Measurements from ENCODE around the gene ATP2C2. TPM values are rescaled to one million over a fixed set of nuclear protein-coding genes. Genes with fewer than 3 reads are reported as not detected.

Gene ATP2C2
- total RNA-seq, 1 experiment from 2014 or later = not detected

DNA sequence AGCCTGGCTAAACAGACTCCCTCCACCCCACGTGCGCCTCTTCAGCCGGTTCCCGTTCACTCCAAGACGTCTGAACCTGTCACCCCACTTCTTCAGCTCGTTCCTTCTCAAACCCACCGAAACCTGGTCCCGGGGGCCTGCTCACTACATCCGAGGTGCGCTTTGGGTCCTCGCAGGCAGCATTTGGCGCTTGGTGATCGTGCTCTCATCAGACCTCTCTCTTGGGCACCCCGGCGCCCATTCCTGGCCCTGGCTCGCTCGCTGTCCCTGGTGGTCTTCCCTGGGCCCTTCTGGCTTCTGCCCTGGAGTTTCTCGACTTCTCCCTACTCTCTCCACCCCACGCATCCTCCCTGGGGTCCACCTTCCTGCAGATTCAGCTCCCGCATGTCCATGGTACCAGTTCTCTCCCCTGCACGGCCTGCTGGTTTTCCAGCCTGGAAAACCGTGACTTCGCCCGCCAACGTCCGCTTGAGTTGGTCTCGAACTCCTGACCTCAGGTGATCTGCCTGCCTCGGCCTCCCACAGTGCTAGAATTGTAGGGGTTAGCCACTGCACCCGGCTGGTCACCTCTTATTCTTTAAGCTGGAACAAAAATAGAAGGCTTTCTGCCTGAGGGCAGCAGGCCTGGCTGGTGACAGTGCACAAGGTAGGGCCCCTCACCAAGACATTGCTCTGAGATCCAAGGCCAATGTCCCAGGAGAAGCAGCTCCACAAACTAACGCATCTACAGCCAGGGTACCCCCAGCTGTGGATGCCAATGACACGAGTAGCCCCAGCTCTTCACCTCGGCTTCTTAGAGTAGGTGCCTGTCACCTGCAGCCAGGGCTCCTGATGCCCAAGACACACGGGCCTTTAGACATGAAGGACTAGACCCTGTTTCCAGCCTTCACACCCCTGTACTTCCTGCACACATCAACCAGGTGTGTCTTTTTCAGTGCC is 137.2 kb downstream of the ATP2C2 start:
- Mint-ChIP-seq H3K9me3 (ENCODE audit: unreplicated experiment) (no peaks in the 10 kb centered on the region), H3K27ac (ENCODE audit: low read depth, unreplicated experiment) (peak overlapping the region; percentile 88), H3K36me3 (ENCODE audit: insufficient read depth, unreplicated experiment) (peaks cover 6% of the 10 kb centered on the region), H3K27me3 (ENCODE audit: insufficient read depth, unreplicated experiment) (no peaks in the 10 kb centered on the region), H3K4me3 (ENCODE audit: unreplicated experiment) (peak overlapping the region; percentile 84), H3K4me1 (ENCODE audit: insufficient read depth, unreplicated experiment) (peaks cover 48% of the 10 kb centered on the region)
- intact Hi-C loops (cut with micrococcal nuclease) = loop anchor here (1.0 to 10.0 kb wide), 2 partner anchors 228 to 681 kb away; no protein-coding TSS in a partner anchor
- no TSS peak for BruUV-seq (replicated peaks)
- CTCF ChIA-PET = interaction anchor here (0.6 to 4.3 kb wide), 39 partner anchors 9 to 926 kb away, joined by 3 to 28 read pairs (median 4); partner anchors contain the start of gene ADAD2
- no peak for TF ChIP-seq CTCF (IDR thresholded peaks at IDR 0.05; ENCODE audit: unreplicated experiment)
- DNase-seq (ENCODE audit: unreplicated experiment) = peak; percentile 18
- POLR2A ChIA-PET = interaction anchor here (0.6 to 2.4 kb wide), 11 partner anchors 12 to 389 kb away, joined by 3 to 11 read pairs (median 3); partner anchors contain the start of genes COTL1 and MBTPS1

DNA sequence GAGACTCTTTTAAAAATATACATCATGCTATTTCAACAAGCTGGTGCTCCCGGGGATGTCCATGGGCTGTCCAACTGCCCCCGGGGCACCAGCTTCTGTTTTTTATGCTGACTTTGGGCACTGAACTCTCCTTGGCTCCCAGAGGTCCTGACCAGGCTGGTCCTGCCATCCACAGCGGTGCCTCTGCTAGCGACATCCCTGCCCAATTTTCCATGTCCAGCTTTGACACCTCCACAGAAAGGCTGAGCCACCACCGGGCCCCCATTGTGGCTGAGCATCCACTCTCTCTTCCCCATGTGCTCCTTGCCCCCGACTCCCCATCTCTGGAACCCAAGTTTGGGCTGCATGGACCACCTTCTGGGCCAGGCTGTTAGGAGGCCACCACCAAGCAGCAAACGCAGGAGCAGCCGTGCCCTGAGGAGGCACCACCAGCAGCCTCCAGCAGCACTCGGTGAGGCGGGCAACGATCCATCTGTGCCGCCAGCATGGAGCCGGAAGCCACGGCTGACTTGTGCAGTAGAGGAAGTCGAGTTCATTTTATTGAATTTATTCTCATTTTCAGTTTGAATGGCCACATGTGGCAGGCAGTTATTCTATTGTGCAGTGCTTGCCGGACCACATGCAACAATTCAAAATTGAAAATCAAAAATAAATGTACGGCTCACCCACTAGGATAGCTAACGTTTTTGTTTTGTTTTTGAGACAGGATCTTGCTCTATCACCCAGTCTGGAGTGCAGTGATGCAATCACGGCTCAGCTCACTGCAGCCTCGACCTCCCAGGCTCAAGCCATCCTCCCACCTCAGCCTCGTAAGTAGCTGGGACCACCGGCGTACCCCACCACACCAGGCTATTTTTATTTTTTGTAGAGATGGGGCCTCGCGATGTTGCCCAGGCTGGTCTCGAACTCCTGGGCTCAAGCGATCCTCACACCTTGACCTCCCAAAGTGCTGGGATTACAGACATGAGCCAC is 139.0 kb downstream of the ATP2C2 start:
- intact Hi-C loops (cut with micrococcal nuclease) = loop anchor here (10.0 kb wide), 1 partner anchor 682 kb away; no protein-coding TSS in a partner anchor
- CTCF ChIA-PET = interaction anchor here (0.5 to 4.3 kb wide), 28 partner anchors 10 to 394 kb away, joined by 3 to 28 read pairs (median 4); no protein-coding TSS in a partner anchor
- Mint-ChIP-seq H3K4me3 (ENCODE audit: unreplicated experiment) (no peak overlapping the region), H3K36me3 (ENCODE audit: insufficient read depth, unreplicated experiment) (no peaks in the 10 kb centered on the region), H3K27ac (ENCODE audit: low read depth, unreplicated experiment) (no peak overlapping the region), H3K4me1 (ENCODE audit: insufficient read depth, unreplicated experiment) (peaks cover 30% of the 10 kb centered on the region), H3K9me3 (ENCODE audit: unreplicated experiment) (no peaks in the 10 kb centered on the region), H3K27me3 (ENCODE audit: insufficient read depth, unreplicated experiment) (no peaks in the 10 kb centered on the region)
- no TSS peak for BruUV-seq (replicated peaks)
- TF ChIP-seq CTCF (IDR thresholded peaks at IDR 0.05; ENCODE audit: unreplicated experiment) = no peak
- DNase-seq (ENCODE audit: unreplicated experiment) = no peak
- POLR2A ChIA-PET = interaction anchor here (0.9 to 1.8 kb wide), 2 partner anchors 110 to 194 kb away, joined by 3 to 9 read pairs; partner anchors contain the start of gene COTL1

DNA sequence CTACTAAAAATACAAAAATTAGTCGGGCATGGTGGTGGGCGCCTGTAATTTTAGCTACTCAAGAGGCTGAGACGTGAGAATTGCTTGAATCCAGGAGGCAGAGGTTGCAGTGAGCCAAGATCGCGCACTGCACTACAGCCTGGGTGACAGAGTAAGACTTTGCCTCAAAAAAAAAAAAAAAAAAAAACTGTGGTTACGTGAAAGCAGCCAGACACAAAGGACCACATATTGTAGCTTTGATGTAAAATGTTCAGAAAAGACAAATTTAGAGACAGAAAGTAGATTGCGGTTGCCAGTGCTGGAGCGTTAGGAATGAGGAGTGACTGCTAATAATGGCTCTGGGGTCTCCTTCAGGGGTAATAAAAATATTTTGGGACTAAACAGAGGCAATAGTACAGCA is 140.2 kb downstream of the ATP2C2 start:
- no peaks in the 10 kb centered on the region for H3K36me3 Mint-ChIP-seq (ENCODE audit: insufficient read depth, unreplicated experiment)

More for the DNA sequence above, 140.2 kb downstream of the ATP2C2 start:
- CTCF ChIA-PET = interaction anchor here (0.7 to 1.5 kb wide), 8 partner anchors 19 to 447 kb away, joined by 3 to 5 read pairs (median 3); no protein-coding TSS in a partner anchor
- H3K27me3 Mint-ChIP-seq (ENCODE audit: insufficient read depth, unreplicated experiment) = no peaks in the 10 kb centered on the region
- TF ChIP-seq CTCF (IDR thresholded peaks at IDR 0.05; ENCODE audit: unreplicated experiment) = no peak
- no peak overlapping the region for H3K4me3 Mint-ChIP-seq (ENCODE audit: unreplicated experiment)
- POLR2A ChIA-PET = interaction anchor here (1.0 kb wide), 1 partner anchor 115 kb away, joined by 3 read pairs; no protein-coding TSS in a partner anchor
- peaks cover 18% of the 10 kb centered on the region for H3K4me1 Mint-ChIP-seq (ENCODE audit: insufficient read depth, unreplicated experiment)
- no TSS peak for BruUV-seq (replicated peaks)
- no peak for DNase-seq (ENCODE audit: unreplicated experiment)
- intact Hi-C loops (cut with micrococcal nuclease) = loop anchor here (10.0 kb wide), 1 partner anchor 684 kb away; no protein-coding TSS in a partner anchor
- no peak overlapping the region for H3K27ac Mint-ChIP-seq (ENCODE audit: low read depth, unreplicated experiment)
- no peaks in the 10 kb centered on the region for H3K9me3 Mint-ChIP-seq (ENCODE audit: unreplicated experiment)

Data from MCF 10A (cell line).